HepG2 (cell line): ENCODE results near the gene NAA38. TPM values are rescaled to one million over a fixed set of nuclear protein-coding genes. Genes with fewer than 3 reads are reported as not detected.
A peak's percentile ranks its signal among the peaks of the same experiment; 100 is the strongest.

Experiments used
- CREB1 ChIP-seq, 2 experiments: fragments of 450-650 bp in 1 of 2; IDR thresholded peaks; 2 replicates each; pipeline ENCODE4 v1.6.1; 2016 to 2017; ENCODE audit warnings: control low read depth in 1 of 2, mild to moderate bottlenecking in 1 of 2, missing compliant biosample characterization in 1 of 2, missing genetic modification characterization in 1 of 2
- HNF1A ChIP-seq, 2 experiments: sonication (generic) in 1 of 2; formaldehyde crosslinking in 1 of 2; IDR thresholded peaks; 2 replicates each; pipeline versions ENCODE4 v1.4.0 to v1.6.1; 2016 to 2020; ENCODE audit warnings: borderline replicate concordance in 1 of 2, low read depth in 1 of 2, mild to moderate bottlenecking in 1 of 2, missing genetic modification reagents in 1 of 2
- MAF1 ChIP-seq: sonication (generic); formaldehyde crosslinking; IDR thresholded peaks from 2 replicates; pipeline ENCODE4 v1.5.0; 2020; ENCODE audit warnings: missing genetic modification reagents, borderline replicate concordance
- MAFK ChIP-seq, 2 experiments: IDR thresholded peaks in 1 of 2; conservative IDR thresholded peaks in 1 of 2; 2 replicates each; pipeline ENCODE4 v1.6.1; 2011; ENCODE audit warnings: improper control_type of control experiment in 2 of 2, low read length in 2 of 2
- MXD4 ChIP-seq: IDR thresholded peaks from 2 replicates; pipeline ENCODE4 v1.6.1; 2016; ENCODE audit warnings: mild to moderate bottlenecking, missing biosample characterization, missing genetic modification reagents
- PAXIP1 ChIP-seq: sonication (generic); formaldehyde crosslinking; conservative IDR thresholded peaks from 2 replicates; pipeline ENCODE4 v1.4.0; 2020; ENCODE audit warnings: mild to moderate bottlenecking, missing genetic modification reagents, moderate library complexity
- PRPF4 ChIP-seq: fragments of 200-400 bp; formaldehyde crosslinking; IDR thresholded peaks from 2 replicates; pipeline ENCODE4 v1.6.1; 2016; ENCODE audit warnings: low read length, low read depth; ENCODE audit not compliant: poor library complexity, severe bottlenecking
- RBAK ChIP-seq: sonication (generic); formaldehyde crosslinking; IDR thresholded peaks from 2 replicates; pipeline ENCODE4 v1.5.1; 2020; ENCODE audit warnings: mild to moderate bottlenecking, missing genetic modification reagents
- STAG1 ChIP-seq: sonication (generic); formaldehyde crosslinking; IDR thresholded peaks from 2 replicates; pipeline ENCODE4 v1.4.0; 2020; ENCODE audit warnings: missing genetic modification reagents
- ZNF138 ChIP-seq: sonication (generic); formaldehyde crosslinking; IDR thresholded peaks from 2 replicates; pipeline ENCODE4 v1.5.0; 2020; ENCODE audit warnings: mild to moderate bottlenecking, low read depth, missing genetic modification reagents
- ZNF616 ChIP-seq: sonication (generic); formaldehyde crosslinking; IDR thresholded peaks from 2 replicates; pipeline ENCODE4 v1.5.0; 2020; ENCODE audit warnings: low read depth, mild to moderate bottlenecking, missing genetic modification reagents
- ZNF713 ChIP-seq: sonication (generic); formaldehyde crosslinking; IDR thresholded peaks from 2 replicates; pipeline ENCODE4 v1.4.0; 2020; ENCODE audit warnings: mild to moderate bottlenecking, missing genetic modification reagents
- ZNF891 ChIP-seq: sonication (generic); formaldehyde crosslinking; IDR thresholded peaks from 2 replicates; pipeline ENCODE4 v1.5.0; 2020; ENCODE audit warnings: mild to moderate bottlenecking, missing genetic modification reagents
- ZSCAN12 ChIP-seq: sonication (generic); formaldehyde crosslinking; IDR thresholded peaks from 2 replicates; pipeline ENCODE4 v1.9.0; 2021; ENCODE audit warnings: mild to moderate bottlenecking, missing genetic modification reagents
- polyA plus RNA-seq, 8 experiments: library from polyadenylated mRNA; depleted of rRNA in 3 of 8; stranded (reverse) in 7 of 8; unstranded in 1 of 8; fragments of >200 nt; fragmentation: Illumina TruSeq in 4 of 8; extraction: Trizol in 4 of 8; gene quantifications; 2 replicates each; pipeline versions ENCODE4 v1.2.1 to v1.2.3, GENCODE V29; 2011 to 2016; ENCODE audit warnings: low read depth in 4 of 8, missing spikeins in 1 of 8, mixed read lengths in 1 of 8; ENCODE audit not compliant: insufficient read depth in 1 of 8
- total RNA-seq, 5 experiments: library from RNA; depleted of rRNA; stranded (reverse); fragments of >200 nt; fragmentation: Illumina TruSeq; extraction: Trizol; gene quantifications; 2 replicates each; pipeline ENCODE4 v1.2.3, GENCODE V29; 2016; ENCODE audit warnings: low read depth in 1 of 5
- TF ChIP-seq, protein P1 (sequence below): sonication (generic); formaldehyde crosslinking; IDR thresholded peaks from 2 replicates; pipeline ENCODE4 v1.5.0; 2020; ENCODE audit warnings: mild to moderate bottlenecking, missing genetic modification reagents
- TF ChIP-seq, protein P2 (sequence below): sonication (generic); formaldehyde crosslinking; IDR thresholded peaks from 2 replicates; pipeline ENCODE4 v1.5.0; 2020; ENCODE audit warnings: missing genetic modification reagents

The NAA38 gene
- total and polyA plus RNA-seq, 2 of the 13 experiments (the other 11 are each of a cell fraction or from before 2014, with no cell fraction given), result 46.9 to 91.6 TPM

GRCh38 chr17:7844292-7845154, 12.8 kb downstream of the NAA38 start (continued):
- TF ChIP-seq HNF1A (IDR thresholded peaks at IDR 0.05; ENCODE audit: low read depth), result no peak
- no peak for TF ChIP-seq HNF1A (CRISPR knock-in tag; IDR thresholded peaks at IDR 0.05; ENCODE audit: borderline replicate concordance)
- TF ChIP-seq, protein P1, sequence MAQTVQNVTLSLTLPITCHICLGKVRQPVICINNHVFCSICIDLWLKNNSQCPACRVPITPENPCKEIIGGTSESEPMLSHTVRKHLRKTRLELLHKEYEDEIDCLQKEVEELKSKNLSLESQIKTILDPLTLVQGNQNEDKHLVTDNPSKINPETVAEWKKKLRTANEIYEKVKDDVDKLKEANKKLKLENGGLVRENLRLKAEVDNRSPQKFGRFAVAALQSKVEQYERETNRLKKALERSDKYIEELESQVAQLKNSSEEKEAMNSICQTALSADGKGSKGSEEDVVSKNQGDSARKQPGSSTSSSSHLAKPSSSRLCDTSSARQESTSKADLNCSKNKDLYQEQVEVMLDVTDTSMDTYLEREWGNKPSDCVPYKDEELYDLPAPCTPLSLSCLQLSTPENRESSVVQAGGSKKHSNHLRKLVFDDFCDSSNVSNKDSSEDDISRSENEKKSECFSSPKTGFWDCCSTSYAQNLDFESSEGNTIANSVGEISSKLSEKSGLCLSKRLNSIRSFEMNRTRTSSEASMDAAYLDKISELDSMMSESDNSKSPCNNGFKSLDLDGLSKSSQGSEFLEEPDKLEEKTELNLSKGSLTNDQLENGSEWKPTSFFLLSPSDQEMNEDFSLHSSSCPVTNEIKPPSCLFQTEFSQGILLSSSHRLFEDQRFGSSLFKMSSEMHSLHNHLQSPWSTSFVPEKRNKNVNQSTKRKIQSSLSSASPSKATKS (CRISPR knock-in tag), result no peak
- TF ChIP-seq STAG1 (CRISPR knock-in tag), result no peak
- TF ChIP-seq RBAK (CRISPR knock-in tag), result no peak
- TF ChIP-seq, protein P2, sequence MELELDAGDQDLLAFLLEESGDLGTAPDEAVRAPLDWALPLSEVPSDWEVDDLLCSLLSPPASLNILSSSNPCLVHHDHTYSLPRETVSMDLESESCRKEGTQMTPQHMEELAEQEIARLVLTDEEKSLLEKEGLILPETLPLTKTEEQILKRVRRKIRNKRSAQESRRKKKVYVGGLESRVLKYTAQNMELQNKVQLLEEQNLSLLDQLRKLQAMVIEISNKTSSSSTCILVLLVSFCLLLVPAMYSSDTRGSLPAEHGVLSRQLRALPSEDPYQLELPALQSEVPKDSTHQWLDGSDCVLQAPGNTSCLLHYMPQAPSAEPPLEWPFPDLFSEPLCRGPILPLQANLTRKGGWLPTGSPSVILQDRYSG, result no peak
- TF ChIP-seq CREB1 (IDR thresholded peaks at IDR 0.05), result peak; percentile 78
- no peak for TF ChIP-seq CREB1 (CRISPR knock-in tag; IDR thresholded peaks at IDR 0.05)
- TF ChIP-seq PAXIP1 (CRISPR knock-in tag), result no peak
- no peak for TF ChIP-seq ZNF616
- TF ChIP-seq ZNF138, result no peak
- TF ChIP-seq MAF1, result no peak
- TF ChIP-seq ZNF891, result peak; percentile 19; the same call in 1 of the 2 replicates
- no peak for TF ChIP-seq MAFK (conservative IDR thresholded peaks at IDR 0.05 in 1 of 2, IDR thresholded peaks at IDR 0.05 in 1 of 2; ENCODE audit: low read length in 2 of 2)
- no peak for TF ChIP-seq ZNF713 (CRISPR knock-in tag)
- no peak for TF ChIP-seq MXD4 (CRISPR knock-in tag)
- TF ChIP-seq PRPF4, result no peak
- no peak for TF ChIP-seq ZSCAN12
